ENCODE measurements around the gene MTMR12.
A peak's percentile ranks its signal among the peaks of the same experiment; 100 is the strongest.
"Not testable (repeated sequence)": the region's sequence is repeated elsewhere in the genome, so short reads cannot be mapped to it uniquely, and the experiment has no call there.

MTMR12 gene

GRCh38 chr5:32332966-32333365, 20.2 kb upstream of the MTMR12 start:
- no peak overlapping the region for H3K27ac ChIP-seq (ENCODE audit: low read depth, low read length)
- H3K9ac ChIP-seq (ENCODE audit: low read length) = no peak overlapping the region

GRCh38 chr5:32332361-32332760, 19.6 kb upstream of the MTMR12 start:
- Histone ChIP-seq H3K36me3 (ENCODE audit: control insufficient read depth, insufficient read depth, low read length) (no peaks in the 10 kb centered on the region), H3K9ac (ENCODE audit: low read length) (no peak overlapping the region), H3K27me3 (ENCODE audit: control insufficient read depth, insufficient read depth, low read length) (no peaks in the 10 kb centered on the region), H3K27ac (ENCODE audit: low read depth, low read length) (no peak overlapping the region), H3K4me1 (ENCODE audit: control insufficient read depth, insufficient read depth, low read length) (no peaks in the 10 kb centered on the region), H3K4me3 (ENCODE audit: low read length) (no peak overlapping the region)

More at GRCh38 chr5:32332966-32333365, 20.2 kb upstream of the MTMR12 start:
- H3K4me3 ChIP-seq (ENCODE audit: low read length) = no peak overlapping the region
- no peaks in the 10 kb centered on the region for H3K4me1 ChIP-seq (ENCODE audit: control insufficient read depth, insufficient read depth, low read length)
- no peaks in the 10 kb centered on the region for H3K36me3 ChIP-seq (ENCODE audit: control insufficient read depth, insufficient read depth, low read length)
- H3K27me3 ChIP-seq (ENCODE audit: control insufficient read depth, insufficient read depth, low read length) = no peaks in the 10 kb centered on the region

DNA sequence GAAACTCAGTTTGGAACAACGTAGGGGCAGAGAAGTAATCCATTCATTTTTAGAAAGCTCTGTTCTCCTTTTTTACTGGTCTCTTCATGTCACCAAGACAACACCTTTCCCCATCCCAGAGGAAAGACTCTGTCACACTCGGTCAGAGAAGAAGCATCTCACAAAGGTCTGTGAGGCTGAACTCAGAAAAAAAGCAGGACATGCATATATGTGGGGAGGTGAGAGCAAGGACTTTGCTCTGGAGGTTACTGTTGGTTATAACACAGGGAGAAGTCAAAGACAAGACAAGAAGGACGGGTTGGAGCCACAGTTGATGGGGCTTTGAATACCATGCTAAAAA, 19.2 kb upstream of the MTMR12 start:
- Histone ChIP-seq H3K36me3 (ENCODE audit: control insufficient read depth, insufficient read depth, low read length) (no peaks in the 10 kb centered on the region), H3K4me1 (ENCODE audit: control insufficient read depth, insufficient read depth, low read length) (no peaks in the 10 kb centered on the region), H3K4me3 (ENCODE audit: low read length) (peak overlapping the region; percentile 21), H3K27me3 (ENCODE audit: control insufficient read depth, insufficient read depth, low read length) (no peaks in the 10 kb centered on the region), H3K9ac (ENCODE audit: low read length) (no peak overlapping the region), H3K27ac (ENCODE audit: low read depth, low read length) (no peak overlapping the region)

DNA sequence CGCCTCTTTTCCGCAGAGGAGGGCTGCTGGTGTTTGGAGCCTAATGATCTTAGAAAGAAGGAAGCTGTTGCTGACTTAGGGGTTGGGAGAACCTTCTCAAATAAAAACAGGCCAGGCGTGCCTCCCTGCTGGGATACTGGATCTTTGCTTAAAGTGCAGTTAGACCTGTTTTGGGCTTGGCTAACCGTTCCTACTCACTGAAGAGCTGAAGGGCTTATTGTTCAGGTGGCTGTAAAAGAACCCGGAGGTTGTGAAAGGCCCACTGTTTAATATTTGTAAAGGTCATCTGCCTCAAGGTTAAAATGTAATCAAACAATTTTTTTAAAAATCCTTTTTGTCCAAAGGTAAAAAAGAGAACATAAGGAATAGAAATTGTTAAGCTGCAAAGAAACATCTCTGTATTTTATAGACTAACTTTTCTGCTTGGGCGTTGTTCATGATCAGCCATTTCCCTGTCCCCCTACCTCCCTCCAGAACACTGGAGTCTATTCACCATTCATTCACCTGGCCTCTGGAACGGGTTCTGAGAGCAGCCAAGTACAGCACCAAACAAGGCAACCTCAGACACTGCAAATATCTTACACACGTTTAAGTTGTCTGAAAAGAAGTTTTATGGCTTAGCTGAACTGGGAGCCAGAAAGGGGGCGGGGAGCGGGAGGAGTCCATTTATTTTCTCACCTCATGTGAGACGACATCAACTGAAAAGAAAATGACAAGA, 18.6 kb upstream of the MTMR12 start:
- Histone ChIP-seq H3K36me3 (ENCODE audit: control insufficient read depth, insufficient read depth, low read length) (no peaks in the 10 kb centered on the region), H3K9ac (ENCODE audit: low read length) (no peak overlapping the region), H3K4me1 (ENCODE audit: control insufficient read depth, insufficient read depth, low read length) (no peaks in the 10 kb centered on the region), H3K27me3 (ENCODE audit: control insufficient read depth, insufficient read depth, low read length) (no peaks in the 10 kb centered on the region), H3K27ac (ENCODE audit: low read depth, low read length) (no peak overlapping the region), H3K4me3 (ENCODE audit: low read length) (no peak overlapping the region)

DNA sequence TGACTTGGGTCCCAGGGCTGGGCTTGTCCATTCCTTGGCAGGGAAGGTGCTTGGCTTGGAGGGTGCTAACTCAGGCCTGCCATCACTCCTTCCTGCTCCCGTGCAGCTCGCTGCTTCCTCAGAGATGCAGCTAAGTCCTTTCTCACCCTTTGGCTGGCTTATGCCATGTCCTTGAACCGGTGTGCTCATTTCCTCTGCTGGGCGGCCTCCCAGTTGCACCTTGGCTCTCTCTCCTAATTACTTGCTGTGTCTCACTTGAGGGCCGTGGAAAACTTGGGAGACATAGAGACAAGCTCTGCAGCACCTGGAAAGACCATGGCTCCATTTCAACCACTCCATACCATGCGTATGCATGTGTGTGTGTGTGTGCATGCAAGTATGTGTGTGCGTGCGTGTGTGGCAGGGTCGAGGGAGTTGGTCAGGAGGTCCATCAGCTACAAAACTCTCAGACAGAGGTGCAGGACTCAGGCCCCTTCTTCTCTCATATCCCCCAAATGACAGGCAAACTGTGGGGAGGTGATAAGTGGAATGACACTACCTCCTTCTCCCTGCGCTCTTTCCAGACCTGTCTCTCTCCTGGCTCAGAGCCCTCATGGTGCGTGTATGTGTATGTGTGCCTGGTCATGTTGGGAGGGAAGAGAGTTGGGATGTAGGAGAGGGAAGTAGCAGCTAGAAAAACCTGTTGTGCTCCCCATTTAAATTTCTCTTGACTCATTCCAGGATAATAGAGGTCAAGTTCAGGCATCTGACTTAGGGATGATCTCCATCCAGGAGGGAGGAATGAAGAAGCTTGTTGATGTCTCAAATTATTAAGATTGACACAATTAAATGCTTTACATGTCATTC, 17.6 kb upstream of the MTMR12 start:
- Histone ChIP-seq H3K27me3 (ENCODE audit: control insufficient read depth, insufficient read depth, low read length) (no peaks in the 10 kb centered on the region), H3K36me3 (ENCODE audit: control insufficient read depth, insufficient read depth, low read length) (no peaks in the 10 kb centered on the region), H3K9ac (ENCODE audit: low read length) (no peak overlapping the region), H3K27ac (ENCODE audit: low read depth, low read length) (no peak overlapping the region), H3K4me3 (ENCODE audit: low read length) (no peak overlapping the region), H3K4me1 (ENCODE audit: control insufficient read depth, insufficient read depth, low read length) (no peaks in the 10 kb centered on the region)

DNA sequence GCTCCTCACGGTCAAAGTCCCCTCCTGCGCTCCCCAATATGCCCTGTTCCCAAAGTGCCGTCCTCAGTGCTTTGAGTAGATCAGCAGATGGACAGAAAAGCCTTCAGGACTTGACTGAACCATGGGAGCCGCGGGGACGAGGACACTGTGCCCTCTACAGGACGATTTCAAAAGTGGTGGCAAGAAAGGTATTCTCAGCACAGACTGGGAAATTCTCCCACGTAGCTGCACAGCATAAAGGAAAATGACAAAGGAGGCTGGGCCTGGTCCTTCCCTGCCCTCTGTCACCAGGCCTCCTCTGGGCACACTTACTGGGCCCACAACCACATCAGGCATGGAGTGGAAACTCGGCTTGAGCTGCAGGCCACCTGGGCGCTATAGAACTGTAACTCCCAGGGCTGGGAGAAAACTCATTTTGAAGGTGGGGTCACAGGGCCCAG, 16.7 kb upstream of the MTMR12 start:
- no peaks in the 10 kb centered on the region for H3K4me1 ChIP-seq (ENCODE audit: control insufficient read depth, insufficient read depth, low read length)
- H3K9ac ChIP-seq (ENCODE audit: low read length) = no peak overlapping the region
- no peaks in the 10 kb centered on the region for H3K36me3 ChIP-seq (ENCODE audit: control insufficient read depth, insufficient read depth, low read length)
- H3K4me3 ChIP-seq (ENCODE audit: low read length) = no peak overlapping the region
- no peaks in the 10 kb centered on the region for H3K27me3 ChIP-seq (ENCODE audit: control insufficient read depth, insufficient read depth, low read length)
- no peak overlapping the region for H3K27ac ChIP-seq (ENCODE audit: low read depth, low read length)

GRCh38 chr5:32326216-32326772, 13.6 kb upstream of the MTMR12 start:
- Histone ChIP-seq H3K36me3 (ENCODE audit: control insufficient read depth, insufficient read depth, low read length) (no peaks in the 10 kb centered on the region), H3K9ac (ENCODE audit: low read length) (no peak overlapping the region), H3K4me3 (ENCODE audit: low read length) (no peak overlapping the region), H3K27ac (ENCODE audit: low read depth, low read length) (no peak overlapping the region), H3K27me3 (ENCODE audit: control insufficient read depth, insufficient read depth, low read length) (no peaks in the 10 kb centered on the region), H3K4me1 (ENCODE audit: control insufficient read depth, insufficient read depth, low read length) (no peaks in the 10 kb centered on the region)

DNA sequence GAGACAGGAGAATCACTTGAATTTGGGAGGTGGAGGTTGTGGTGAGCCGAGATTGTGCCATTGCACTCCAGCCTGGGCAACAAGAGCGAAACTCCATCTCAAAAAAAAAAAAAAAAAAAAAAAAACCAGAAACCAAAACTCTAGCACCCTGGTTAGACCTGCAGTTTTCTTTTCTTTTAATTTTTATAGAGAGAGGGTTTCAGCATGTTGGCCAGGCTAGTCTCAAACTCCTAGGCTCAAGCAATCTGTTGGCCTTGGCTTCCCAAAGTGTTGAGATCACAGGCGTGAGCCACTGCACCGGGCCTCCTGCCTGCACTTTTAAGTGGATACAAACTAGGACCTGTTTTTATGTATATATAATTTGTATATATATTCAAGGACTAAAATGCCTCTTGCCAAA, 12.9 kb upstream of the MTMR12 start:
- H3K9ac ChIP-seq (ENCODE audit: low read length) = no peak overlapping the region
- no peak overlapping the region for H3K4me3 ChIP-seq (ENCODE audit: low read length)
- no peak overlapping the region for H3K27ac ChIP-seq (ENCODE audit: low read depth, low read length)
- no peaks in the 10 kb centered on the region for H3K4me1 ChIP-seq (ENCODE audit: control insufficient read depth, insufficient read depth, low read length)
- no peaks in the 10 kb centered on the region for H3K36me3 ChIP-seq (ENCODE audit: control insufficient read depth, insufficient read depth, low read length)
- no peaks in the 10 kb centered on the region for H3K27me3 ChIP-seq (ENCODE audit: control insufficient read depth, insufficient read depth, low read length)

DNA sequence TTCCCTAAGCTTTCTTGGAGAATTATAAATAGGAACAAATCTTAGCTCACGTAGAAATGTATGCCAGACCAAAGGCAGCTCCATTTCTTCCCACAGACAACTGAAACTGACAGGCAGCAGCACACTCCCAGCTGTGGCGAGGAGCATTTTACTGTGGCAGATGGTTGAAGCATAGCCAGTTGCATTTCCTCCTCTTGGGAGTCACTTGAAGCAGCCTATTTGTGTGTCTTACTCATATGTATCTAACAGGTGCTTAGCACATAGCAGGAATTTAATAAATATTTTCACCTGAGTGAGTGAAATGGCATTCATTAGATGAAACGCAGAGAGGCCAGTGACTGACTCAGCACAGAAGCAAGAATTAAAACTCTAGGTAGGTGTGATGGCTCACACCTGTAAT, 12.3 kb upstream of the MTMR12 start:
- Histone ChIP-seq H3K27ac (ENCODE audit: low read depth, low read length) (no peak overlapping the region), H3K9ac (ENCODE audit: low read length) (no peak overlapping the region), H3K4me1 (ENCODE audit: control insufficient read depth, insufficient read depth, low read length) (no peaks in the 10 kb centered on the region), H3K27me3 (ENCODE audit: control insufficient read depth, insufficient read depth, low read length) (no peaks in the 10 kb centered on the region), H3K36me3 (ENCODE audit: control insufficient read depth, insufficient read depth, low read length) (no peaks in the 10 kb centered on the region), H3K4me3 (ENCODE audit: low read length) (no peak overlapping the region)

GRCh38 chr5:32323741-32324140, 11.0 kb upstream of the MTMR12 start:
- Histone ChIP-seq H3K4me3 (ENCODE audit: low read length) (no peak overlapping the region), H3K9ac (ENCODE audit: low read length) (no peak overlapping the region), H3K36me3 (ENCODE audit: control insufficient read depth, insufficient read depth, low read length) (no peaks in the 10 kb centered on the region), H3K27me3 (ENCODE audit: control insufficient read depth, insufficient read depth, low read length) (no peaks in the 10 kb centered on the region), H3K4me1 (ENCODE audit: control insufficient read depth, insufficient read depth, low read length) (no peaks in the 10 kb centered on the region), H3K27ac (ENCODE audit: low read depth, low read length) (no peak overlapping the region)

- Histone ChIP-seq H3K27ac (ENCODE audit: low read depth, low read length) (no peak overlapping the region), H3K27me3 (ENCODE audit: control insufficient read depth, insufficient read depth, low read length) (no peaks in the 10 kb centered on the region), H3K36me3 (ENCODE audit: control insufficient read depth, insufficient read depth, low read length) (no peaks in the 10 kb centered on the region), H3K4me3 (ENCODE audit: low read length) (no peak overlapping the region), H3K9ac (ENCODE audit: low read length) (no peak overlapping the region), H3K4me1 (ENCODE audit: control insufficient read depth, insufficient read depth, low read length) (no peaks in the 10 kb centered on the region)
Observed at GRCh38 chr5:32322882-32323281, 10.1 kb upstream of the MTMR12 start.

GRCh38 chr5:32321787-32322186, 9.0 kb upstream of the MTMR12 start:
- not testable (repeated sequence) for H3K9ac ChIP-seq (ENCODE audit: low read length); H3K4me3 ChIP-seq (ENCODE audit: low read length); H3K27me3 ChIP-seq (ENCODE audit: control insufficient read depth, insufficient read depth, low read length); H3K36me3 ChIP-seq (ENCODE audit: control insufficient read depth, insufficient read depth, low read length); H3K27ac ChIP-seq (ENCODE audit: low read depth, low read length); H3K4me1 ChIP-seq (ENCODE audit: control insufficient read depth, insufficient read depth, low read length)

All from rectal smooth muscle tissue (tissue), 1 donor.